ENCODE measurements around the gene TRABD2B. TPM values are rescaled to one million over a fixed set of nuclear protein-coding genes. Genes with fewer than 3 reads are reported as not detected.

Gene TRABD2B
- total RNA-seq, 3 donors from 2014 or later (not counting 1 experiment from before 2014, with no cell fraction given), result not detected

GRCh38 chr1:47876587-47876963, 120.6 kb downstream of the TRABD2B start:
- ATAC-seq (no peak), DNase-seq (no peak)
- Histone ChIP-seq H3K4me1 (ENCODE audit: control insufficient read depth, insufficient read depth, low read length) (no peaks in the 10 kb centered on the region), H3K9me3 (ENCODE audit: control insufficient read depth, insufficient read depth, low read length) (no peaks in the 10 kb centered on the region), H3K4me3 (ENCODE audit: low read length) (no peak overlapping the region), H3K27ac (ENCODE audit: low read length) (no peak overlapping the region), H3K36me3 (ENCODE audit: control insufficient read depth, insufficient read depth, low read length) (no peaks in the 10 kb centered on the region), H3K27me3 (ENCODE audit: control insufficient read depth, insufficient read depth, low read length) (no peaks in the 10 kb centered on the region)
- intact Hi-C loops (cut with micrococcal nuclease), result no loop called here
- H3K4me1 Mint-ChIP-seq, result no peaks in the 10 kb centered on the region
- H3K4me3 Mint-ChIP-seq, result no peak overlapping the region
- TF ChIP-seq, protein P1, sequence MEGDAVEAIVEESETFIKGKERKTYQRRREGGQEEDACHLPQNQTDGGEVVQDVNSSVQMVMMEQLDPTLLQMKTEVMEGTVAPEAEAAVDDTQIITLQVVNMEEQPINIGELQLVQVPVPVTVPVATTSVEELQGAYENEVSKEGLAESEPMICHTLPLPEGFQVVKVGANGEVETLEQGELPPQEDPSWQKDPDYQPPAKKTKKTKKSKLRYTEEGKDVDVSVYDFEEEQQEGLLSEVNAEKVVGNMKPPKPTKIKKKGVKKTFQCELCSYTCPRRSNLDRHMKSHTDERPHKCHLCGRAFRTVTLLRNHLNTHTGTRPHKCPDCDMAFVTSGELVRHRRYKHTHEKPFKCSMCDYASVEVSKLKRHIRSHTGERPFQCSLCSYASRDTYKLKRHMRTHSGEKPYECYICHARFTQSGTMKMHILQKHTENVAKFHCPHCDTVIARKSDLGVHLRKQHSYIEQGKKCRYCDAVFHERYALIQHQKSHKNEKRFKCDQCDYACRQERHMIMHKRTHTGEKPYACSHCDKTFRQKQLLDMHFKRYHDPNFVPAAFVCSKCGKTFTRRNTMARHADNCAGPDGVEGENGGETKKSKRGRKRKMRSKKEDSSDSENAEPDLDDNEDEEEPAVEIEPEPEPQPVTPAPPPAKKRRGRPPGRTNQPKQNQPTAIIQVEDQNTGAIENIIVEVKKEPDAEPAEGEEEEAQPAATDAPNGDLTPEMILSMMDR (IDR thresholded peaks at IDR 0.05), result no peak
- no peaks in the 10 kb centered on the region for H3K36me3 Mint-ChIP-seq
- peaks cover 7 to 12% of the 10 kb centered on the region in 2 donors for H3K27me3 Mint-ChIP-seq (ENCODE audit: low read depth in 2 of 2)
- no peaks in the 10 kb centered on the region for H3K9me3 Mint-ChIP-seq
- H3K27ac Mint-ChIP-seq, result no peak overlapping the region
- WGBS (ENCODE audit: insufficient coverage), result 83% methylated on average over 4 of the region's 4 CpGs

DNA sequence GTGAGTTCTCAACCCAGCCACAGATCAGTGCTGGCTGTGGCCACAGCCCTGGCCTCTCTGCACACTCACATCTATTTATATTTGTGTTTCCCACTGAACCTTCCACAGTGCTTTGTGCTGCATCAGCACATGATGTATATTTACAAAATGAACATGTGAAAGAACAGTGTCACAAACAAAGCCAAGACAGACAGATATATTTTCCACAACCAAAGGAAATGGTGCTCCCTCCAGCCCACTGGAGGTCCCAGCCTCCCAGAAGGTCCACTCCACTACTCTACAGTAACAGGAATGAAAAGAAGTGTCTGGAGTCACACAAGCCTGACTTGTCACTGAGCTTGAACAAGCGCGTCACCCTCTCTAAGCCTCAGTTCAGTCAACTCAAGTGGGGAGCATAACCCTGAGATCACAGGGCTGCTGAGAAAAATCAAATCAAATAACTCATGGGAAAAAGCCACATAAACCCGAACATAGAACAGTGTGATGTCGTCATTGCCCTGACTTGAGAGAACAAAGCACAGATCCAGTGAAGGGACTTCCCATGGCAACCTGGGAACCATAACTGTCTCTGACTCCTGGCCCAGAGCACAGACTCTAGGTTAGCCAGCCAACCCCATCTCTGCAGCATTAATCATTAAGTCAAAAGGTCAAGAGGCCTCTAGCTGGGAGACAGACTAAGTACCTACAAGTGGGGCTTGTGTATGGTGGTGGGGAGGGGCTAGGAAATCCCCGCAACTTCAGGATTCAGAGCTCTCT, 121.2 kb downstream of the TRABD2B start:
- no peaks in the 10 kb centered on the region for H3K36me3 ChIP-seq (ENCODE audit: control insufficient read depth, insufficient read depth, low read length)
- no peaks in the 10 kb centered on the region for H3K4me1 Mint-ChIP-seq
- no peak overlapping the region for H3K4me3 Mint-ChIP-seq
- WGBS (ENCODE audit: insufficient coverage), result 87% methylated on average over 5 of the region's 5 CpGs
- H3K4me3 ChIP-seq (ENCODE audit: low read length), result no peak overlapping the region
- no peaks in the 10 kb centered on the region for H3K4me1 ChIP-seq (ENCODE audit: control insufficient read depth, insufficient read depth, low read length)
- no peak overlapping the region for H3K27ac ChIP-seq (ENCODE audit: low read length)
- no peaks in the 10 kb centered on the region for H3K9me3 ChIP-seq (ENCODE audit: control insufficient read depth, insufficient read depth, low read length)
- TF ChIP-seq, protein P1 (IDR thresholded peaks at IDR 0.05), result no peak
- intact Hi-C loops (cut with micrococcal nuclease), result no loop called here
- no peak for ATAC-seq
- H3K36me3 Mint-ChIP-seq, result no peaks in the 10 kb centered on the region
- no peaks in the 10 kb centered on the region for H3K27me3 ChIP-seq (ENCODE audit: control insufficient read depth, insufficient read depth, low read length)
- H3K27me3 Mint-ChIP-seq (ENCODE audit: low read depth in 2 of 2), result peaks cover 7 to 12% of the 10 kb centered on the region in 2 donors
- H3K9me3 Mint-ChIP-seq, result no peaks in the 10 kb centered on the region
- H3K27ac Mint-ChIP-seq, result no peak overlapping the region
- DNase-seq, result no peak

- ATAC-seq (no peak), DNase-seq (no peak)
- Histone ChIP-seq H3K27me3 (ENCODE audit: control insufficient read depth, insufficient read depth, low read length) (no peaks in the 10 kb centered on the region), H3K27ac (ENCODE audit: low read length) (no peak overlapping the region), H3K36me3 (ENCODE audit: control insufficient read depth, insufficient read depth, low read length) (no peaks in the 10 kb centered on the region), H3K4me3 (ENCODE audit: low read length) (no peak overlapping the region), H3K9me3 (ENCODE audit: control insufficient read depth, insufficient read depth, low read length) (no peaks in the 10 kb centered on the region), H3K4me1 (ENCODE audit: control insufficient read depth, insufficient read depth, low read length) (no peaks in the 10 kb centered on the region)
- Mint-ChIP-seq H3K9me3 (no peaks in the 10 kb centered on the region), H3K4me1 (no peaks in the 10 kb centered on the region), H3K27ac (no peak overlapping the region), H3K27me3 (ENCODE audit: low read depth in 2 of 2) (peaks cover 7 to 12% of the 10 kb centered on the region in 2 donors), H3K4me3 (no peak overlapping the region), H3K36me3 (no peaks in the 10 kb centered on the region)
- TF ChIP-seq, protein P1 (IDR thresholded peaks at IDR 0.05), result no peak
- intact Hi-C loops (cut with micrococcal nuclease), result no loop called here
- 92% methylated on average over 6 of the region's 6 CpGs for WGBS (ENCODE audit: insufficient coverage)
Observed at GRCh38 chr1:47875036-47875435, 122.1 kb downstream of the TRABD2B start.

DNA sequence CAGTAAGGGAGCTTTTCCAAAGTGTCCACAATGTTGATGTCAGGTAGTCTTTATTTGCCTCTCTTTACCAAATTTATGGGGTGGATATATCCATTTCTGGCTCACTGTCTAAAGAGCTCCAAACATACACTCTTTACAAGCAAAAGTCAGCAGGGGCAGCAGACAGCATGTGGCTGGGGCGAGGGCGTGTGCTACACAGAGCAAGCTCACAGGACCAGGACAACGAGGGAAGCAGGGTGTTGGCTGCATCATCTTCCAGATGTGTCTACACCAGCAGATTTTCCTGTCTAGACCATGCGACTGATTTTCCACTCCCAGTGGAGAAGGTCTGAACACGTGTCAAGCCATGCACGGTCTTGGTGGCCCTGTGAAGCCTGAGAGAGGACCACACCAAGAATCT, 123.8 kb downstream of the TRABD2B start:
- Histone ChIP-seq H3K27ac (ENCODE audit: low read length) (no peak overlapping the region), H3K4me1 (ENCODE audit: control insufficient read depth, insufficient read depth, low read length) (no peaks in the 10 kb centered on the region), H3K4me3 (ENCODE audit: low read length) (no peak overlapping the region), H3K36me3 (ENCODE audit: control insufficient read depth, insufficient read depth, low read length) (no peaks in the 10 kb centered on the region), H3K9me3 (ENCODE audit: control insufficient read depth, insufficient read depth, low read length) (no peaks in the 10 kb centered on the region), H3K27me3 (ENCODE audit: control insufficient read depth, insufficient read depth, low read length) (no peaks in the 10 kb centered on the region)
- intact Hi-C loops (cut with micrococcal nuclease), result no loop called here
- TF ChIP-seq, protein P1 (IDR thresholded peaks at IDR 0.05), result no peak
- peaks cover 15 to 18% of the 10 kb centered on the region in 2 donors for H3K27me3 Mint-ChIP-seq (ENCODE audit: low read depth in 2 of 2)
- ATAC-seq (no peak), DNase-seq (no peak)
- no peaks in the 10 kb centered on the region for H3K9me3 Mint-ChIP-seq
- no peak overlapping the region for H3K27ac Mint-ChIP-seq
- H3K36me3 Mint-ChIP-seq, result no peaks in the 10 kb centered on the region
- 94% methylated on average over 6 of the region's 6 CpGs for WGBS (ENCODE audit: insufficient coverage)
- no peak overlapping the region for H3K4me3 Mint-ChIP-seq
- H3K4me1 Mint-ChIP-seq, result no peaks in the 10 kb centered on the region

All from natural killer cell (primary cell).